GM12872 (cell line): ENCODE results near the gene CAPRIN1.

Source experiments
- TF ChIP-seq, protein P1 (sequence below): IDR thresholded peaks from 3 replicates; pipeline ENCODE4 v1.5.1; 2011; ENCODE audit warnings: low read depth, mild to moderate bottlenecking, low read length, moderate library complexity; ENCODE audit not compliant: insufficient read depth

CAPRIN1 gene

DNA sequence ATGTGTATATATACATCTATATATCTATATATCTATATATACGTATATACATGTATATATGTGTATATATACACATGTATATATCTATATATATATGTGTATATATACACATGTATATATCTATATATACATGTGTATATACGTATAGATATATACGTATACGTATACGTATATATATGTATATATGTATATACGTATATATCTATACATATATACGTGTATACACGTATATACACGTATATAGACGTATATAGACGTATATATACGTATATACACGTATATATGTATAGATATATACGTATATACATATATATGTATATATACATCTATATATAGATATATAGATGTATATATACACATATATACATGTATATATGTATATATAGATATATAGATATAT lies 25.1 kb upstream of the CAPRIN1 start:
- TF ChIP-seq, protein P1, sequence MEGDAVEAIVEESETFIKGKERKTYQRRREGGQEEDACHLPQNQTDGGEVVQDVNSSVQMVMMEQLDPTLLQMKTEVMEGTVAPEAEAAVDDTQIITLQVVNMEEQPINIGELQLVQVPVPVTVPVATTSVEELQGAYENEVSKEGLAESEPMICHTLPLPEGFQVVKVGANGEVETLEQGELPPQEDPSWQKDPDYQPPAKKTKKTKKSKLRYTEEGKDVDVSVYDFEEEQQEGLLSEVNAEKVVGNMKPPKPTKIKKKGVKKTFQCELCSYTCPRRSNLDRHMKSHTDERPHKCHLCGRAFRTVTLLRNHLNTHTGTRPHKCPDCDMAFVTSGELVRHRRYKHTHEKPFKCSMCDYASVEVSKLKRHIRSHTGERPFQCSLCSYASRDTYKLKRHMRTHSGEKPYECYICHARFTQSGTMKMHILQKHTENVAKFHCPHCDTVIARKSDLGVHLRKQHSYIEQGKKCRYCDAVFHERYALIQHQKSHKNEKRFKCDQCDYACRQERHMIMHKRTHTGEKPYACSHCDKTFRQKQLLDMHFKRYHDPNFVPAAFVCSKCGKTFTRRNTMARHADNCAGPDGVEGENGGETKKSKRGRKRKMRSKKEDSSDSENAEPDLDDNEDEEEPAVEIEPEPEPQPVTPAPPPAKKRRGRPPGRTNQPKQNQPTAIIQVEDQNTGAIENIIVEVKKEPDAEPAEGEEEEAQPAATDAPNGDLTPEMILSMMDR: no peak

DNA sequence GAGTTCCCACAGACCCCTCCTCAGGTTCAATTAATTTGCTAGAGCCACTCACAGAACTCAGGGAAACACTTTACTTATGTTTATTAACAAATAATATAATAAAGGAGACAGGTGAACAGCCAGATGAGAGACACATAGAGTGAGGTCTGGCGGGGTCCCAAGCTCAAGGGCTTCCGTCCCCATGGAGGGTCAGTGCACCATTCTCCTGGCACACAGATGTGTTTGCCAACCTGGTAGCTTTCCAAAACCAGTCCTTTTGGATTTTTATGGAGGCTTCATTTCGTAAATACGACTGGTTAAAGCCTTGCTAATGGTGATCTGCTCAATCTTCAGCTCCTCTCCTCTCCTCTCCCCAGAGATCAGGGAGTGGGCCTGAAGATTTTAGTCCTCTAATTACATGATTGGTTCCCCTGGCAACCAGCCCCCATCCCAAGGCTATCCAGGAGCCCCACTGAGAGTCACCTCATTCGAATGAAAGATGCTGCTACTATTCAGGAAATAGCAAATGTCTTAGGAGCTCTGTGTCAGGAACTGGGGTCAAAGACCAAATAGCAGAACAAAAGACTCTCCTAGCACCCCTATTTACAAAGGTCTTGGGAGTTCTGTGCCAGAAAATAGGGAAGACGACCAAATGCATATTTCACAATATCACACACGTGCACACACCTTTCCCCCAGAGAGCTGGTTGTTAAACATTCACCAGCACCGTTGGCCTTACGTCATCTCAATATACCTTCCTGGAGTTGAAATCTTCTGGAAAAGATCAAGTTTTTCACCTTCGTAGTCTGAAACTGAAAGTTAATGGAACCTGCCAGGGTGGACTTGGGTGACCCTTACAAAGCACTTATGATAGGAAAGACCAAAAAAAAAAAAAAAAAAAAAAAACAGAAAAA lies 23.8 kb upstream of the CAPRIN1 start:
- TF ChIP-seq, protein P1: no peak

DNA sequence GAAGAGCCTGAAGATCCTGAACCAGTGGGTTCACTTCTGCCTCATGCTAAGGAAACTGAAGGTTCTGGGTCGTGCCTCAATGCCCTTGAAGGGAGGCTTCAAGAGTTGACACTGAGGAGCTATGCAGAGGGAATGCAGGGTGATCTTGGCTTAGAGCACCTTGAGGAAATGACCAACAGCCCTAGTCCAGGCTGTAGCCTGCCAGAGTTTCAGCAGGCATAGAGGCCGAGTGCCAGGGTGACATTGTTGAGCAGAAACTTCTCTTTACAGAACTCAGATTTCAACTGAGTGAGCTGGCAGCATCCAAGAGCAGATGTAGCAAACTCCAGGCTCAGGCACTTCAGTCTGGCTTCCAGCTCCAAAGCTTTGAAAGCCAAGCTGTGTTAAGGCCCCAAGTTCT lies 23.1 kb upstream of the CAPRIN1 start:
- TF ChIP-seq, protein P1: no peak

DNA sequence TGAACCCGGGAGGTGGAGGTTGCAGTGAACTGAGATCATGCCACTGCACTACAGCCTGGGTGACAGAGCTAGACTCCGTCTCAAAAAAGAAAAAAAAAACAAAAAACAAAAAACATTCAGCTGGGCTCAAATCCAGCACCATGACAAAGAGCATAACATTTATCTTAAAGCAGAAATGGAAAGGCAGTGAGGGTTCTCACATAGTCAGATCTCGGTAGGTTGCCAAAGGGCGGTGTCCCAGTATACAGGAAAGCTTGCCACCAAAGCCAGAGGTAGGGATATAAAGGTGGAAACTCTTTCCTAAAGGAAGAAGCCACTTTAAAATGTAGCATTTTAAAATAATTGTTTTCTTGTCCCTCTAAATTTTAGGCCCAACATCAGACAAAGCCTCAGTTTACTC lies 22.4 kb upstream of the CAPRIN1 start:
- TF ChIP-seq, protein P1: no peak

DNA sequence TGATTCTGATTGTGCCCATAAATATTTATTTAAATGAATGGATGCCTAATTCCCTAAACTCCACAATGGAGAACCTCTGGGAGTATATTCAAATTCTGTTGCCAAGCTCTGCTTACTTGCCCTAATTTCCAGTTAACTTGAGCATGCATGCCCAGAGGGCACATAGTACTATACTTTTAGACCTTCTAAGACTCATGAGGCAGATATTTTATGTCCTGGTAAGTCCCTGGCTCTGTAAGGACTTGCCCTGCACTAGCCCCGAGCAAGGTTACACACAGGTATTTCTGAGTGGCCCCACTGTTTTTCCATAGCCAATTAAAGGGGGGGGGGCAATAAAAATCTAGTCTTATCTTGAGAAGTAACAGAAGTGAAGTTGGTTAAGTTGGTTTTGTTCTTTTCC lies 21.1 kb upstream of the CAPRIN1 start:
- TF ChIP-seq, protein P1: no peak

DNA sequence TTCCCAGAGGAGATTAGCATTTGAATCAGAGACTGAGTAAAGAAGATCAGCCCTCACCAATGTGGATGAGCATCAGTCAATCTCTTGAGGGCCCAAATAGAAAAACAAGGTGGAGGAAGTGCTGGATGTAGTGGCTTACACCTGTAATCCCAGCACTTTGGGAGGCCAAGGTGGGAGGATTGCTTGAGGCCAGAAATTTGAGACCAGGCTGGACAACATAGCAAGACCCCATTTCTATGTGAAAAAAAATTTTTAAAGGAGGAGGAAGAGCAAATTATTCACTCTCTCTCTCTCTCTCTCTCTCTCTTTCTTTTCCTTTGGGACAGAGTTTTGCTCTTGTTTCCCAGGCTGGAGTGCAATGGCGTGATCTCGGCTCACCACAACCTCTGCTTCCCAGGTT lies 18.1 kb upstream of the CAPRIN1 start:
- TF ChIP-seq, protein P1: no peak

DNA sequence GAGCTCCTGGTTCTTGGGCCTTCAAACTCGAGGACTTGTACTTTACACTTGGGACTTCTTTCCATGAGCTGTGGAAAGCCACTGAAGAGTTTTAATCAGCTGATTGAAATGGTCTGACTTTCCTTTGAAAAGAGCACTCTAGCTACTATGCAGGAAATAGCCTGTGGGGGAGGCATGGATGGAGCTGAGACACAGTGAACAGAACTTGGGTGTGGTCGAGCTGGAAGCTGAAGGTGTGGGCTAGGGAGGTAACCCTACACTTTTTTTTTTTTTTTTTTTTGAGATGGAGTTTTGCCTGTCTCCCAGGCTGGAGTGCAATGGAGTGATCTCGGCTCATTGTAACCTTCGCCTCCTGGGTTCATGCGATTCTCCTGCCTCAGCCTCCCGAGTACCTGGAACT lies 17.5 kb upstream of the CAPRIN1 start:
- TF ChIP-seq, protein P1: no peak

DNA sequence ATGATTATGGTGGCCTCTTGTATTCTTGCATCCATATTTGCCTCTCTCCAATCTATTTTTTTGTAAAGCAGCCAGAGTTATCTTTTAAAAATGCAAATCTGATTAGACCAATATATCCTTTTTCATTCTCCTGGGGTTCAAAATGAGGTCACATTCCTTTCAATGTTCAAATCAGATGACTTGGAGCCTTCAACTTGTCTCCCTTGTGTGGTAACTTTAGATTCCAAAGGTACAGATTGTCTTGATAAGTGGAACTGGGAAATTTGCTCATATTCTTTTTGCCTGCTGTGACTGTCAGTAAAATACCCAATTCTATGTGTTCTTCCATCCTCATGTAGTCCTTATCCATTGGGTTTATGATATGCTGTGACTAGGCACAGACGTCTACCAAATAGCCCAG lies 15.1 kb upstream of the CAPRIN1 start:
- TF ChIP-seq, protein P1: no peak
